Breast epithelium (tissue), 4 donors: Measurements from ENCODE around the gene HELT. TPM values are rescaled to one million over a fixed set of nuclear protein-coding genes. Genes with fewer than 3 reads are reported as not detected.
"Not testable (repeated sequence)": the region's sequence is repeated elsewhere in the genome, so short reads cannot be mapped to it uniquely, and the experiment has no call there.

ENCODE experiments used
- DNase-seq, 2 donors: peaks; one replicate each; pipeline ENCODE4 v3.0.0-alpha.2; 2019; ENCODE audit warnings: low spot score in 2 of 2
- H3K27ac ChIP-seq, 2 donors: fragments of 200-600 bp; sonication (generic) in 1 of 2; one replicate each; pipeline ENCODE4 v1.5.1; 2016 to 2019; ENCODE audit warnings: mild to moderate bottlenecking in 1 of 2
- H3K27me3 ChIP-seq, 2 donors: fragments of 200-600 bp; sonication (generic) in 1 of 2; one replicate each; pipeline versions ENCODE4 v1.5.1 to v1.6.0; 2017 to 2019; ENCODE audit warnings: control low read depth in 1 of 2, mild to moderate bottlenecking in 1 of 2
- H3K36me3 ChIP-seq: fragments of 200-600 bp; one replicate; pipeline ENCODE4 v1.5.1; 2019
- H3K4me1 ChIP-seq, 2 donors: fragments of 200-600 bp; sonication (generic); one replicate each; pipeline ENCODE4 v1.5.1; 2016 to 2019; ENCODE audit warnings: control low read depth in 1 of 2
- H3K4me3 ChIP-seq, 3 donors: fragments of 200-600 bp; sonication (generic); 1 replicate in 2 of 3; 2 replicates in 1 of 3; pipeline ENCODE4 v1.5.1; 2016 to 2019; ENCODE audit warnings: mild to moderate bottlenecking in 3 of 3, moderate library complexity in 2 of 3
- H3K9me3 ChIP-seq, 2 donors: fragments of 200-600 bp; sonication (generic) in 1 of 2; one replicate each; pipeline ENCODE4 v1.5.1; 2016 to 2019; ENCODE audit warnings: control low read depth in 1 of 2
- POLR2A ChIP-seq: fragments of 450-650 bp; IDR thresholded peaks from one replicate; pipeline ENCODE4 v1.6.1; 2016; ENCODE audit warnings: antibody characterized with exemption, mild to moderate bottlenecking, moderate library complexity
- POLR2AphosphoS5 ChIP-seq, 3 donors: sonication (generic); formaldehyde crosslinking; IDR thresholded peaks; one replicate each; pipeline ENCODE4 v1.6.1; 2017; ENCODE audit warnings: antibody characterized with exemption in 3 of 3
- intact Hi-C: fragments of 100-400 bp; cut with DNase I; formaldehyde crosslinking; loops from one replicate; pipeline ENCODE4 v1.15.1; 2023; ENCODE audit warnings: low total_unique reads
- total RNA-seq, 3 donors: library from RNA; depleted of rRNA; stranded (reverse); fragments of >200 nt; gene quantifications; one replicate each; pipeline ENCODE4 v1.1.0, GENCODE V29; 2016
- TF ChIP-seq, protein P1 (sequence below), 3 donors: fragments of 450-650 bp; IDR thresholded peaks; one replicate each; pipeline ENCODE4 v1.5.1; 2016 to 2017; ENCODE audit warnings: antibody characterized with exemption in 3 of 3, mild to moderate bottlenecking in 3 of 3, moderate library complexity in 3 of 3

Gene HELT, protein sequence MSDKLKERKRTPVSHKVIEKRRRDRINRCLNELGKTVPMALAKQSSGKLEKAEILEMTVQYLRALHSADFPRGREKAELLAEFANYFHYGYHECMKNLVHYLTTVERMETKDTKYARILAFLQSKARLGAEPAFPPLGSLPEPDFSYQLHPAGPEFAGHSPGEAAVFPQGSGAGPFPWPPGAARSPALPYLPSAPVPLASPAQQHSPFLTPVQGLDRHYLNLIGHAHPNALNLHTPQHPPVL
- total RNA-seq = not detected

- H3K9me3 ChIP-seq = no peaks in the 10 kb centered on the region
- H3K27me3 ChIP-seq = peaks cover 2 to 82% of the 10 kb centered on the region in 2 donors
- peaks cover 0 to 16% of the 10 kb centered on the region in 2 donors for H3K4me1 ChIP-seq
- intact Hi-C loops = no loop called here
- TF ChIP-seq POLR2A (no peak), POLR2AphosphoS5 (IDR thresholded peaks at IDR 0.05) (no peak)
- TF ChIP-seq, protein P1, sequence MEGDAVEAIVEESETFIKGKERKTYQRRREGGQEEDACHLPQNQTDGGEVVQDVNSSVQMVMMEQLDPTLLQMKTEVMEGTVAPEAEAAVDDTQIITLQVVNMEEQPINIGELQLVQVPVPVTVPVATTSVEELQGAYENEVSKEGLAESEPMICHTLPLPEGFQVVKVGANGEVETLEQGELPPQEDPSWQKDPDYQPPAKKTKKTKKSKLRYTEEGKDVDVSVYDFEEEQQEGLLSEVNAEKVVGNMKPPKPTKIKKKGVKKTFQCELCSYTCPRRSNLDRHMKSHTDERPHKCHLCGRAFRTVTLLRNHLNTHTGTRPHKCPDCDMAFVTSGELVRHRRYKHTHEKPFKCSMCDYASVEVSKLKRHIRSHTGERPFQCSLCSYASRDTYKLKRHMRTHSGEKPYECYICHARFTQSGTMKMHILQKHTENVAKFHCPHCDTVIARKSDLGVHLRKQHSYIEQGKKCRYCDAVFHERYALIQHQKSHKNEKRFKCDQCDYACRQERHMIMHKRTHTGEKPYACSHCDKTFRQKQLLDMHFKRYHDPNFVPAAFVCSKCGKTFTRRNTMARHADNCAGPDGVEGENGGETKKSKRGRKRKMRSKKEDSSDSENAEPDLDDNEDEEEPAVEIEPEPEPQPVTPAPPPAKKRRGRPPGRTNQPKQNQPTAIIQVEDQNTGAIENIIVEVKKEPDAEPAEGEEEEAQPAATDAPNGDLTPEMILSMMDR (IDR thresholded peaks at IDR 0.05) = no peak
- no peak within 1 kb of the TSS for H3K27ac ChIP-seq
- H3K4me3 ChIP-seq = no peak within 1 kb of the TSS
- DNase-seq = no peak
- H3K36me3 ChIP-seq = no peaks in the 10 kb centered on the region
Measured at GRCh38 chr4:185017964-185018772, at the start of gene HELT. TSS of gene HELT (plus strand) at chr4:185018490. CDS start at chr4:185018929, 439 bp downstream.

DNA sequence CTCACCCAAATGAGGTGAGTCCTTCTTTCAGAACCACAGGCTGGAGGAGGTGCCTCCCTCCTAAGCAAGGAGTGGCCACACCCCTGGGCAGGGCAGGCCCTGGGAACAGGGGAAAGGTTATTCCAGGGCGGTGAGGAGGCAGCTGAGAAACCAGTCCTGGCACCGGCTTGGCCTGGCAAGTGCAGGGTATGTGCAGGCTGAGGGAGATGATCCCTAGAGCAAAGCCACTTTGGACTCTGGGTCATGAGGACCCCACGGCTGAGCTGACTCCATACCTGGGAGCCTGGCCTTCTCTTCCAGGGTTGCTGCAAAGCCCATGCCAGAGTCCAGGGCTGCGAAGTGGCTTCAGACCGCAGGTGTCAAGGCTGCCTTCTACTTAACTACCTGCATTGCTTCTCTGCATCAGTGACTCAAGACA lies 49.5 kb upstream of the HELT start:
- no peak overlapping the region for H3K4me3 ChIP-seq
- DNase-seq = peak; percentile 65 to 67
- intact Hi-C loops = no loop called here
- H3K36me3 ChIP-seq = no peaks in the 10 kb centered on the region
- no peaks in the 10 kb centered on the region for H3K9me3 ChIP-seq
- no peak overlapping the region for H3K27ac ChIP-seq
- H3K4me1 ChIP-seq = no peaks in the 10 kb centered on the region
- H3K27me3 ChIP-seq = no peaks in the 10 kb centered on the region
- TF ChIP-seq, protein P1 (IDR thresholded peaks at IDR 0.05) = no peak
- no peak for TF ChIP-seq POLR2AphosphoS5 (IDR thresholded peaks at IDR 0.05)
- TF ChIP-seq POLR2A = no peak

- Histone ChIP-seq H3K9me3 (no peaks in the 10 kb centered on the region), H3K4me3 (no peak overlapping the region), H3K4me1 (no peaks in the 10 kb centered on the region), H3K36me3 (no peaks in the 10 kb centered on the region), H3K27me3 (no peaks in the 10 kb centered on the region), H3K27ac (no peak overlapping the region)
- no peak for DNase-seq
- TF ChIP-seq, protein P1 (IDR thresholded peaks at IDR 0.05) = no peak
- TF ChIP-seq POLR2A (no peak), POLR2AphosphoS5 (IDR thresholded peaks at IDR 0.05) (no peak)
- intact Hi-C loops = no loop called here
Measured at GRCh38 chr4:184969610-184970009, 48.7 kb upstream of the HELT start.

GRCh38 chr4:184972991-184973390 lies 45.3 kb upstream of the HELT start:
- no peak overlapping the region for H3K27ac ChIP-seq
- no peak for DNase-seq
- no peaks in the 10 kb centered on the region for H3K27me3 ChIP-seq
- TF ChIP-seq POLR2A = no peak
- no peak for TF ChIP-seq POLR2AphosphoS5 (IDR thresholded peaks at IDR 0.05)
- TF ChIP-seq, protein P1 (IDR thresholded peaks at IDR 0.05) = no peak
- intact Hi-C loops = no loop called here
- H3K4me3 ChIP-seq = no peak overlapping the region
- H3K4me1 ChIP-seq = no peaks in the 10 kb centered on the region
- H3K36me3 ChIP-seq = no peaks in the 10 kb centered on the region
- H3K9me3 ChIP-seq = no peaks in the 10 kb centered on the region

DNA sequence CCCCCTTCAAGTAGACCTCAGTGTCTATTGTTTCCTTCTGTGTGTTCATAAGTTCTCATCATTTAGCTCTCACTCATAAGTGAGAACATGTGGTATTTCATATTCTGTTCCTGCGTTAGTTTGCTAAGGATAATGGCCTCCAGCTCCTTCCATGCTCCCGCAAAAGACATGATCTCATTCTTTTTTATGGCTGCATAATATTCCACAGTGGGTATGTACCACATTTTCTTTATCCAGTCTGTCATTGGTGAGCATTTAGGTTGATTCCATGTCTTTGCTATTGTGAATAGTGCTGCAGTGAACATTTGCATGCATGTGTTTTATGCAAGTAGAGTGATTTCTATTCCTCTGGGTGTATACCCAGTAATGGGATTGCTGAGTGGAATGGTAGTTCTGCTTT lies 41.9 kb upstream of the HELT start:
- H3K4me1 ChIP-seq, intact Hi-C loops, H3K27ac ChIP-seq, DNase-seq, H3K27me3 ChIP-seq, H3K4me3 ChIP-seq, H3K36me3 ChIP-seq, H3K9me3 ChIP-seq: not testable (repeated sequence)
